Immature natural killer cell (primary cell): ENCODE measurements around the gene PSD2. TPM values are rescaled to one million over a fixed set of nuclear protein-coding genes. Genes with fewer than 3 reads are reported as not detected.

Source experiments
- DNase-seq, 3 donors: peaks; one replicate each; pipeline ENCODE4 v3.0.0; 2022; ENCODE audit warnings: mixed read lengths in 1 of 3
- H3K27ac Mint-ChIP-seq, 6 donors: one replicate each; pipeline ENCODE4 v1.8.0; 2020; ENCODE audit warnings: mixed read lengths in 6 of 6, mild to moderate bottlenecking in 5 of 6, inconsistent platforms in 4 of 6, moderate library complexity in 3 of 6
- H3K27me3 Mint-ChIP-seq, 3 donors: one replicate each; pipeline ENCODE4 v1.8.0; 2020 to 2021; ENCODE audit warnings: low read depth in 3 of 3, mild to moderate bottlenecking in 3 of 3, mixed read lengths in 3 of 3, moderate library complexity in 3 of 3, inconsistent platforms in 1 of 3
- H3K36me3 Mint-ChIP-seq, 3 donors: one replicate each; pipeline ENCODE4 v1.8.0; 2020; ENCODE audit warnings: mixed read lengths in 3 of 3, inconsistent platforms in 2 of 3, mild to moderate bottlenecking in 2 of 3
- H3K4me1 Mint-ChIP-seq, 2 donors: one replicate each; pipeline ENCODE4 v1.8.0; 2020; ENCODE audit warnings: inconsistent platforms in 2 of 2, mild to moderate bottlenecking in 2 of 2, mixed read lengths in 2 of 2, moderate library complexity in 1 of 2
- H3K4me3 Mint-ChIP-seq, 5 donors: one replicate each; pipeline ENCODE4 v1.8.0; 2020; ENCODE audit warnings: mild to moderate bottlenecking in 5 of 5, mixed read lengths in 5 of 5, inconsistent platforms in 3 of 5, moderate library complexity in 3 of 5
- H3K9me3 Mint-ChIP-seq, 6 donors: one replicate each; pipeline ENCODE4 v1.8.0; 2020; ENCODE audit warnings: mild to moderate bottlenecking in 6 of 6, mixed read lengths in 6 of 6, inconsistent platforms in 4 of 6, moderate library complexity in 3 of 6
- polyA plus RNA-seq, 3 donors: library from polyadenylated mRNA; unstranded; fragments of 300-500 nt; fragmentation: Illumina TruSeq; gene quantifications; one replicate each; pipeline ENCODE4 v1.2.3, GENCODE V29; 2021

Gene PSD2
- polyA plus RNA-seq, 3 donors from 2014 or later = 0.14 TPM; not detected in 2

DNA sequence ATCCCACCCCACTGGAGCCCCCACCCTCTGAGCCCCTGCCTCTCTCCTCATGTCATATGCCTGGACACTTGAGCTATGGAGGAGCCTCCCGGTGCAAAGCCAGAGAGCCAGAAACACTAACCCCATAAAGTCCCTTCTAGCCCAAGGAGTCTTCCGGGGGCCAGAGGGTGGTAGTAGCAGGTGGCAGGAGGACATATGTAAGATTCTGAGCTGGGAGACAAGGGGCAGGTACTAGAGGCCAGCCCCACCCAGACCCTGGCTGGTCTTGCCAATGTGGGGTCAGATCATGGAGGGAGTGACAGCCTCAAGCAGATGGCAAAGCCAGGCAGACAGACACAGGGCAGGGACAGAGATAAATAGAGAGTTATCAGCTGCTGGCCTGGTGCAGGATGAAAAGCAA is 63.4 kb downstream of the PSD2 start:
- peaks cover 0 to 3% (median 0%) of the 10 kb centered on the region in 3 donors for H3K27me3 Mint-ChIP-seq
- H3K4me3 Mint-ChIP-seq = no peak overlapping the region
- no peaks in the 10 kb centered on the region for H3K9me3 Mint-ChIP-seq
- DNase-seq = no peak
- H3K27ac Mint-ChIP-seq = no peak overlapping the region
- no peaks in the 10 kb centered on the region for H3K36me3 Mint-ChIP-seq
- no peaks in the 10 kb centered on the region for H3K4me1 Mint-ChIP-seq

DNA sequence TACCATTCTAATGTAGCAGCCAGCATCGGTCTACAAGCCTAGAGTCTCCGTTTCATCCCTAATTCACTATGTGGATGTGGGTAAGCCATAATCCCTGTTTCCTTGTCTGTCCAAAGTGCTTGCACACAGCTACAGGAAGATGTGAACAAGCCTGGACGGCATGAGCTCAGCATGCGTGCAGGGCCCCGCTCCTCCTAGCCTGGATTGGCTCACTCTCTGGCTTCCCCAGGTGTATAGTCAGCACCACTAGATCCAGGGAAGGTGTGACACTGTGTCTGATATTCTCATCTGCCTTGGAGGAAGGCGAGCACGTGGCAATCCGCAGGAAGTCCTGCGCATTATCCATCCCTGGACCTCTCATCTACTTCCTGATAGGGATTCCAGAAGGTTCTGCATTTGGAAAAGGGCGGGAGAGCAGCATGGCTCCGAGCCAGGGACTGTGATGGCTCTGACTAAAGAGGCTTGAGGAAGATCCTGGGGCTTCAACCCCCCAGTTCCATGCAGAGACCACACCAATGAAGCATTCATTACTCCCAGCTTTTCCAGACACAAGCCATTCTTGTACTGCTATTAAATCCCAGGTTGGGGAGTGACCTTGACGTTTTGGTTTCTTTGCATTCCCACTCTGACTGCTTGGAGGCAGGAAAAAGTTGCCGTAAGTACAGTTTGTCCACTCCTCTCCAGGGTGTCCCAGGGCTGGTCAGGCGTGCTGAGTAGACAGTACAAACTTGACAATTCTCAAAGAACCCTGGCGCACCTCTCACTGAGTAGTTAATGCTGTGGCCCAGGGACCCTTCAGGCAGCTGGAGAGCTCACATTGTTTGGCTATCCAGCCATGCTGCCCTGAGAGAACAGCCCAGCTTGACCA is 65.6 kb downstream of the PSD2 start:
- Mint-ChIP-seq H3K27ac (no peak overlapping the region), H3K4me1 (no peaks in the 10 kb centered on the region), H3K9me3 (no peaks in the 10 kb centered on the region), H3K4me3 (no peak overlapping the region), H3K36me3 (no peaks in the 10 kb centered on the region), H3K27me3 (no peaks in the 10 kb centered on the region)
- no peak for DNase-seq

- no peaks in the 10 kb centered on the region for H3K9me3 Mint-ChIP-seq
- no peaks in the 10 kb centered on the region for H3K27me3 Mint-ChIP-seq
- no peak overlapping the region for H3K27ac Mint-ChIP-seq
- DNase-seq = no peak
- H3K4me3 Mint-ChIP-seq = no peak overlapping the region
- no peaks in the 10 kb centered on the region for H3K36me3 Mint-ChIP-seq
- H3K4me1 Mint-ChIP-seq = no peaks in the 10 kb centered on the region
These were observed 66.2 kb downstream of the PSD2 start for GRCh38 chr5:139861889-139862207.

DNA sequence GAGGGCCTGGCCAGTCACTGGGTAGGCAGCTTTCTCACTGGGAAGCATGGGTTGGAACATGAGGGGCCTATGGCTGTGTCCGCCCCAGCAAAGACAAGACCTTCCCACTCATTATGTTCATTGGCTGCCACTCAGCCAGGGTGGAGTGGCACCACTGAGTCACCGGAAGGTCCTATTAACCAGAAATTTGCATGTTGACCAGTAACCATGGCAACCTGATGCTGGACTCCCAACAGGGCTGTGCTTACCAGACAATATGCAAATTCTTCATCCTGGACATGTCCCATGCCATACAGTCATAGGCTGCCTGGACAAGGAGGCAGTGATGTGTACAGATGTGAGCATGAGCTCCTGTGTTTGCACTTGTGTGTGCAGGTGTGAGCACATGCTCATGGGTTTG is 66.7 kb downstream of the PSD2 start:
- no peaks in the 10 kb centered on the region for H3K9me3 Mint-ChIP-seq
- H3K27ac Mint-ChIP-seq = no peak overlapping the region
- H3K4me1 Mint-ChIP-seq = no peaks in the 10 kb centered on the region
- H3K4me3 Mint-ChIP-seq = no peak overlapping the region
- DNase-seq = no peak
- H3K36me3 Mint-ChIP-seq = no peaks in the 10 kb centered on the region
- H3K27me3 Mint-ChIP-seq = peaks cover 0 to 2% (median 0%) of the 10 kb centered on the region in 3 donors

DNA sequence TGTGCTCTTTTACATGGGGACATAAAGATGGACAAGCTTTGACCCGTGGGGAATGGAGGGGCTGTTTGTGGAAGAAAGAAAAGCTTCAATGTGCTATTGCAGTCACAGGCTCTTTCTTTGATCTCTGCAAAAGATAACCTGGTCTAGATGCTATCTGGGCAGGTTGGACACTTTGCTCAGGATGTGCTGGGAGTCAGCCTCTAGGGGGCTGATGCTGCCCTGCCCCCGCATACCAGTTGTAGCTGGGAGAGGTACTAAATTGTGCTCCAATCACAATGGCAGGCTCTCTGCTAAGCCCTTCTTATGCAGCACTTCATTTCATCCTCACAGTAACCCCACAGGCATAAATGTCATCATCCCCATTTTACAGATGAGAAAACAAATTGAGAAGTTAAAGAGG is 67.2 kb downstream of the PSD2 start:
- Mint-ChIP-seq H3K36me3 (no peaks in the 10 kb centered on the region), H3K4me3 (no peak overlapping the region), H3K4me1 (no peaks in the 10 kb centered on the region), H3K27me3 (peaks cover 0 to 2% (median 2%) of the 10 kb centered on the region in 3 donors), H3K27ac (no peak overlapping the region), H3K9me3 (no peaks in the 10 kb centered on the region)
- DNase-seq = no peak

DNA sequence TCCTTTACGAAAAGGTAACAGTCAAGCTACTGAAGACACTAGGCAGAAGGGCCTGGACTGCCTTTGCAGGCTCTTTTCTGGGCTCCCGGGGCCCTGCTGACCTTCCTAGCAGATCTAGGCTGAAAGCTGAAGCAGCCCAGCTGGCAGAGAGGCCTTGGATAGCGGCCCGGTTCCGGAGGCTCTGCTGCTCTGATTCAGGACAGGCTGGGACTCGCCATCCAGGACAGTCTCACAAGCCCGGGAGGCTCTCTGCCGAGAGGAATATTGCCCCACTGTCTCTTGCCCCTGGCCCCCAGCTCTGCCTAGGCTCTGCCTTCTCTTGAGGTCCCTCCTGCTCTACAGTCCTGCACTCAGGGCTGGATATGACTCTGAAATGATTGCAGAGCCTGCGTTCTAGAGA is 67.8 kb downstream of the PSD2 start:
- H3K27me3 Mint-ChIP-seq = peaks cover 0 to 2% (median 2%) of the 10 kb centered on the region in 3 donors
- H3K27ac Mint-ChIP-seq = no peak overlapping the region
- no peak overlapping the region for H3K4me3 Mint-ChIP-seq
- H3K9me3 Mint-ChIP-seq = no peaks in the 10 kb centered on the region
- no peaks in the 10 kb centered on the region for H3K4me1 Mint-ChIP-seq
- DNase-seq = no peak
- no peaks in the 10 kb centered on the region for H3K36me3 Mint-ChIP-seq

GRCh38 chr5:139863855-139864558 is 68.4 kb downstream of the PSD2 start:
- Mint-ChIP-seq H3K4me1 (no peaks in the 10 kb centered on the region), H3K36me3 (no peaks in the 10 kb centered on the region), H3K9me3 (no peaks in the 10 kb centered on the region), H3K27me3 (peaks cover 0 to 2% (median 2%) of the 10 kb centered on the region in 3 donors), H3K27ac (no peak overlapping the region), H3K4me3 (no peak overlapping the region)
- peak; percentile 49 to 56 (median 52) for DNase-seq

GRCh38 chr5:139864716-139865483 is 69.3 kb downstream of the PSD2 start:
- Mint-ChIP-seq H3K27me3 (peaks cover 0 to 2% (median 2%) of the 10 kb centered on the region in 3 donors), H3K9me3 (no peaks in the 10 kb centered on the region), H3K36me3 (no peaks in the 10 kb centered on the region), H3K4me1 (no peaks in the 10 kb centered on the region), H3K27ac (no peak overlapping the region), H3K4me3 (no peak overlapping the region)
- no peak for DNase-seq

- Mint-ChIP-seq H3K4me3 (no peak overlapping the region), H3K27ac (no peak overlapping the region), H3K27me3 (peaks cover 0 to 5% (median 2%) of the 10 kb centered on the region in 3 donors), H3K9me3 (no peaks in the 10 kb centered on the region), H3K36me3 (no peaks in the 10 kb centered on the region), H3K4me1 (no peaks in the 10 kb centered on the region)
- DNase-seq = no peak
These were observed 71.5 kb downstream of the PSD2 start for GRCh38 chr5:139867109-139867508.

DNA sequence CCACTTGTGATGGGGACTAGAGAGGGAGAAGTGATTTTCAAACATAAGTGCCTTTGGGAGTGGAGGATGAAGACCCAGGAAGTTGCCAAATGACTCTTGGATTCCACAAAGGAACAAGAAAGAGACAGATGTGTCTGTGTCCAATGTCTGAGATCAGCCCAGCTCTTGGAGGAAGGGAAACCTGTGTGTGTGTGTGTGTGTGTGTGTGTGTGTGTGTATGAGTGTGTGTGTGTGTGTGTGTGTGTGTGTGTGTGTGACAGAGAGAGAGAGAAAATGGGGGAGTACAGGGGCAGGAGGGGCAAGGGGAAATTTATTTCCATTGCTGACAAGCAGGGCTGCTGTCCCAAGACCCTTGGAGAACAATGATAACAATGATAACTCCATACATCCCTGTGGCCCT is 72.0 kb downstream of the PSD2 start:
- DNase-seq = no peak
- Mint-ChIP-seq H3K36me3 (no peaks in the 10 kb centered on the region), H3K4me1 (no peaks in the 10 kb centered on the region), H3K4me3 (no peak overlapping the region), H3K27ac (no peak overlapping the region), H3K9me3 (no peaks in the 10 kb centered on the region), H3K27me3 (peaks cover 0 to 5% (median 2%) of the 10 kb centered on the region in 3 donors)

GRCh38 chr5:139869042-139869790 is 73.6 kb downstream of the PSD2 start:
- Mint-ChIP-seq H3K27ac (no peak overlapping the region), H3K9me3 (no peaks in the 10 kb centered on the region), H3K4me1 (no peaks in the 10 kb centered on the region), H3K36me3 (no peaks in the 10 kb centered on the region), H3K4me3 (no peak overlapping the region), H3K27me3 (peaks cover 0 to 6% (median 3%) of the 10 kb centered on the region in 3 donors)
- DNase-seq = no peak

- no peak overlapping the region for H3K4me3 Mint-ChIP-seq
- H3K27me3 Mint-ChIP-seq = peaks cover 0 to 7% (median 6%) of the 10 kb centered on the region in 3 donors
- H3K4me1 Mint-ChIP-seq = no peaks in the 10 kb centered on the region
- H3K27ac Mint-ChIP-seq = no peak overlapping the region
- no peaks in the 10 kb centered on the region for H3K9me3 Mint-ChIP-seq
- no peaks in the 10 kb centered on the region for H3K36me3 Mint-ChIP-seq
- no peak for DNase-seq
These were observed 75.1 kb downstream of the PSD2 start for GRCh38 chr5:139870677-139871076.

DNA sequence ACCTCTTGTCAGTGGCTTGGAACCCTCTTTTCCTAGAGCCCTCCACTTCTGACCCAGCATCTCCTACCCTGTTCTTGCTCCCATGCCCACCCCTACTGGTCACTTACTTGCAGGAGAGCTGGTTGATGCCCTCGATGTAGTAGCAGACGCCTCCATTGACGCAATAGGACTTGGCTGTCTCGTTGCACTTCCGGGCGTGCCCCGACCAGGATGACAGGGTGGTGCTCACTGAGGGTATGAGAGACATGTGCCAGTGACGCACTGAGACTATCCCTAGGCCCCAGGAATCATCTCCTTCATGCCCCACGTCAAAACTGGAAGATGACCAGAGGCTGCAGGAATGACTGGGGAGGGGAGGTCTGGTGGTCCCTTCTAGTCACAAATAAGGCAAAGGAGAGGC is 76.0 kb downstream of the PSD2 start:
- H3K4me1 Mint-ChIP-seq = peaks cover under 1 to 2% of the 10 kb centered on the region in 2 donors
- no peaks in the 10 kb centered on the region for H3K36me3 Mint-ChIP-seq
- no peaks in the 10 kb centered on the region for H3K9me3 Mint-ChIP-seq
- no peak overlapping the region for H3K4me3 Mint-ChIP-seq
- H3K27ac Mint-ChIP-seq = no peak overlapping the region
- no peak for DNase-seq
- peaks cover 0 to 8% (median 6%) of the 10 kb centered on the region in 3 donors for H3K27me3 Mint-ChIP-seq
